H9 (cell line): ENCODE results near the gene PEPD. TPM values are rescaled to one million over a fixed set of nuclear protein-coding genes. Genes with fewer than 3 reads are reported as not detected.

Source experiments
- DNase-seq: peaks from one replicate; pipeline ENCODE4 v3.0.0-alpha.2; 2017
- H2AFZ ChIP-seq: one replicate; pipeline ENCODE4 v1.6.1; 2013; ENCODE audit warnings: mild to moderate bottlenecking, low read length, control low read depth, moderate library complexity
- H2AK5ac ChIP-seq: 2 replicates; pipeline ENCODE4 v1.6.1; 2013; ENCODE audit warnings: low read length, control low read depth, mixed read lengths; ENCODE audit not compliant: insufficient read length
- H2BK120ac ChIP-seq: one replicate; pipeline ENCODE4 v1.6.1; 2013; ENCODE audit warnings: low read depth, mild to moderate bottlenecking, low read length, control low read depth, inconsistent platforms; ENCODE audit not compliant: poor library complexity, severe bottlenecking
- H2BK12ac ChIP-seq: 2 replicates; pipeline ENCODE4 v1.6.1; 2013; ENCODE audit warnings: low read length, control low read depth, mixed read lengths, low read depth; ENCODE audit not compliant: insufficient read length
- H2BK15ac ChIP-seq: 2 replicates; pipeline ENCODE4 v1.6.1; 2013; ENCODE audit warnings: low read depth, low read length, control low read depth
- H2BK20ac ChIP-seq: one replicate; pipeline ENCODE4 v1.6.1; 2013; ENCODE audit warnings: low read depth, mild to moderate bottlenecking, low read length, control low read depth, inconsistent platforms; ENCODE audit not compliant: poor library complexity, severe bottlenecking
- H2BK5ac ChIP-seq: 2 replicates; pipeline ENCODE4 v1.6.1; 2013; ENCODE audit warnings: low read length, control low read depth, mixed read lengths; ENCODE audit not compliant: insufficient read length
- H3K14ac ChIP-seq: 2 replicates; pipeline ENCODE4 v1.6.1; 2013; ENCODE audit warnings: low read length, control low read depth; ENCODE audit not compliant: insufficient read depth
- H3K18ac ChIP-seq: 2 replicates; pipeline ENCODE4 v1.6.1; 2013; ENCODE audit warnings: low read depth, mild to moderate bottlenecking, mixed read lengths, low read length, control low read depth; ENCODE audit not compliant: insufficient read length
- H3K23ac ChIP-seq: 2 replicates; pipeline ENCODE4 v1.6.1; 2013; ENCODE audit warnings: low read length, control low read depth, mixed read lengths, low read depth; ENCODE audit not compliant: insufficient read length
- H3K23me2 ChIP-seq: 2 replicates; pipeline ENCODE4 v1.6.1; 2013; ENCODE audit warnings: low read depth, mild to moderate bottlenecking, mixed read lengths, low read length, control low read depth; ENCODE audit not compliant: insufficient read length, poor library complexity, severe bottlenecking
- H3K27ac ChIP-seq: 2 replicates; pipeline ENCODE4 v1.5.1; 2013; ENCODE audit warnings: low read length, control low read depth, mixed read lengths, low read depth; ENCODE audit not compliant: insufficient read length
- H3K27me3 ChIP-seq: 2 replicates; pipeline ENCODE4 v1.6.1; 2013; ENCODE audit warnings: low read length, control low read depth, inconsistent platforms; ENCODE audit not compliant: insufficient read depth
- H3K4ac ChIP-seq: 2 replicates; pipeline ENCODE4 v1.6.1; 2013; ENCODE audit warnings: low read depth, mild to moderate bottlenecking, control low read depth, inconsistent platforms, low read length, moderate library complexity
- H3K4me1 ChIP-seq: 2 replicates; pipeline ENCODE4 v1.6.1; 2013; ENCODE audit warnings: low read length, control low read depth, inconsistent platforms; ENCODE audit not compliant: insufficient read depth
- H3K4me2 ChIP-seq: 2 replicates; pipeline ENCODE4 v1.6.1; 2013; ENCODE audit warnings: low read length, control low read depth, mixed read lengths; ENCODE audit not compliant: insufficient read length, insufficient read depth
- H3K56ac ChIP-seq: 2 replicates; pipeline ENCODE4 v1.6.1; 2013; ENCODE audit warnings: low read depth, mild to moderate bottlenecking, mixed read lengths, low read length, control low read depth; ENCODE audit not compliant: insufficient read length
- H3K79me1 ChIP-seq: 2 replicates; pipeline ENCODE4 v1.6.1; 2013; ENCODE audit warnings: low read depth, mild to moderate bottlenecking, moderate library complexity, low read length, control low read depth, inconsistent platforms; ENCODE audit not compliant: insufficient read depth, poor library complexity, severe bottlenecking
- H3K79me2 ChIP-seq: 2 replicates; pipeline ENCODE4 v1.6.1; 2013; ENCODE audit warnings: low read length, control low read depth, inconsistent platforms; ENCODE audit not compliant: insufficient read depth
- H3K9ac ChIP-seq: 2 replicates; pipeline ENCODE4 v1.6.1; 2013; ENCODE audit warnings: low read length, control low read depth, mixed read lengths; ENCODE audit not compliant: insufficient read length; ENCODE audit errors: extremely low read depth
- H3K9me3 ChIP-seq: one replicate; pipeline ENCODE4 v1.6.1; 2013; ENCODE audit warnings: low read depth, low read length, inconsistent platforms; ENCODE audit not compliant: control insufficient read depth
- H3T11ph ChIP-seq: one replicate; pipeline ENCODE4 v1.6.1; 2013; ENCODE audit warnings: mild to moderate bottlenecking, low read length, control low read depth, inconsistent platforms
- H4K20me1 ChIP-seq: one replicate; pipeline ENCODE4 v1.6.1; 2013; ENCODE audit not compliant: control insufficient read depth, insufficient read length, insufficient read depth
- H4K5ac ChIP-seq: 2 replicates; pipeline ENCODE4 v1.6.1; 2013; ENCODE audit warnings: low read depth, mild to moderate bottlenecking, mixed read lengths, low read length, control low read depth; ENCODE audit not compliant: insufficient read length
- H4K8ac ChIP-seq: replicated peaks from 2 replicates; pipeline ENCODE4 v1.6.1; 2013; ENCODE audit warnings: low read length, control low read depth, mixed read lengths, low read depth; ENCODE audit not compliant: insufficient read length
- H4K91ac ChIP-seq: 2 replicates; pipeline ENCODE4 v1.6.1; 2013; ENCODE audit warnings: low read depth, mild to moderate bottlenecking, moderate library complexity, mixed read lengths, low read length, control low read depth; ENCODE audit not compliant: insufficient read length
- H3K27ac Mint-ChIP-seq, 3 experiments: 2 replicates in 2 of 3; 3 replicates in 1 of 3; pipeline ENCODE4 v1.8.0; 2020 to 2021; ENCODE audit warnings: mixed read lengths in 3 of 3, mild to moderate bottlenecking in 1 of 3, moderate library complexity in 1 of 3
- H3K27me3 Mint-ChIP-seq: 2 replicates; pipeline ENCODE4 v1.8.0; 2021; ENCODE audit warnings: low read depth, mild to moderate bottlenecking, moderate library complexity, mixed read lengths
- H3K36me3 Mint-ChIP-seq, 3 experiments: 2 replicates in 2 of 3; 3 replicates in 1 of 3; pipeline ENCODE4 v1.8.0; 2020 to 2021; ENCODE audit warnings: low read depth in 3 of 3, mixed read lengths in 3 of 3; ENCODE audit not compliant: insufficient read depth in 1 of 3
- H3K4me1 Mint-ChIP-seq, 2 experiments: 2 replicates each; pipeline ENCODE4 v1.8.0; 2020; ENCODE audit warnings: mixed read lengths in 2 of 2
- H3K4me3 Mint-ChIP-seq, 2 experiments: 2 replicates in 1 of 2; 3 replicates in 1 of 2; pipeline ENCODE4 v1.8.0; 2020 to 2021; ENCODE audit warnings: mild to moderate bottlenecking in 2 of 2, mixed read lengths in 2 of 2, moderate library complexity in 1 of 2
- H3K9me3 Mint-ChIP-seq, 2 experiments: 2 replicates in 1 of 2; 3 replicates in 1 of 2; pipeline ENCODE4 v1.8.0; 2020; ENCODE audit warnings: mild to moderate bottlenecking in 2 of 2, mixed read lengths in 2 of 2, moderate library complexity in 1 of 2
- whole genome bisulfite sequencing: extraction: QIAGEN DNeasy Blood & Tissue Kit; methylation state at CpG from one replicate; pipeline ENCODE4 v1.1.7; 2013; ENCODE audit warnings: missing lambda C conversion rate, low lambda C conversion rate, mixed read lengths; ENCODE audit not compliant: insufficient read length; ENCODE audit errors: extremely low coverage; 5-methylcytosine and 5-hydroxymethylcytosine counted together
- total RNA-seq: library from RNA; stranded (reverse); gene quantifications from 2 replicates; pipeline ENCODE4 v1.2.1, GENCODE V29; 2021
- TF ChIP-seq, protein P1 (sequence below): fragments of 200-600 bp; sonication (generic); conservative IDR thresholded peaks from 3 replicates; pipeline ENCODE4 v1.8.0; 2021; ENCODE audit warnings: antibody characterized with exemption, mild to moderate bottlenecking

PEPD gene
- total RNA-seq, 1 experiment from 2014 or later = 52.8 TPM

DNA sequence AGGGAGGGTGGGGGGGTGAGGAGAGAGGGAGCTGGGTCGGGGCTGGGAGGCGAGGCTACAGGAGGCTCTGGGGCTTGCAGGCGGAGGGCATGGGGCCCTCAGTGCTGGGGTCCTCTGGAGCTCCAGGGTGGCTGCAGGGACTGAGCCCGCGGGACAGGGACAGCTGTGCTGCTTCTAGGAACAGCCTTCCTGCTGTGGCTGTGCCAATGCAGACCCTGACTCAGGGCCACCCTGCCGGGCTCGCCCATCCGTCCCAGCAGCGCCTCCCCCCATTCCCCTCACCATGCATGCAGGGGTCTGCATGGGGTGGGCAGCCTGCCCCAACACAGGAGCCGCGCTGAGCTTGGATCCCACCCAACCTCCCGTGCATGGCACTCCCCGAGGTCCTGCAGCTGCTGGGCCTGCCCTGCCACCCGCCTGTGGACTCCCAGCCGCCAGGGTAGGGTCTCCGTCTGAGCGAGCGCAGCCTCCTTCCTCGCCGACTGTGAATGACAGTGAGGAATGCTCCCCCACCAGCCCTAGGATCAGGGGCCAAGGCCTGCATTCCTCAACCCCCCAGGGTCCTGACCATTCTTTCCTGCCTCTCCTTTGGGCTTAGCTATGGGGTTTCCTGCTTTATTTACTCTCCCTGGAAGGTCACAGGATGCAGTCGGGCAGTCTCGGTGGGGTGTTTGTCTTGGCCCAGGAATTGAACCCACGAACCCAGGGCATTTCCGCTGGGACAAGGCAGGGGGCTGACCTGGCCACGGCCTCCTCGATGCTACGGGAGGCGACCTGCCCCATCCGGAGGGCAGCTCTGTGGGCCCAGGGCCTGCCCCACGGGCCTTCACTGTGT is 124.7 kb downstream of the PEPD start:
- no peak overlapping the region for H3K27ac Mint-ChIP-seq
- H2AK5ac ChIP-seq = no peak overlapping the region
- no peak overlapping the region for H2BK20ac ChIP-seq
- no peak overlapping the region for H2BK12ac ChIP-seq
- H2BK15ac ChIP-seq = no peak overlapping the region
- WGBS = no CpG with 5 or more reads among the region's 30 CpGs
- H4K91ac ChIP-seq = no peak overlapping the region
- H3K23ac ChIP-seq = no peak overlapping the region
- DNase-seq = no peak
- H4K20me1 ChIP-seq = no peaks in the 10 kb centered on the region
- H2AFZ ChIP-seq = no peak overlapping the region
- H2BK120ac ChIP-seq = no peak overlapping the region
- no peak overlapping the region for H4K8ac ChIP-seq
- H3K36me3 Mint-ChIP-seq = no peaks in the 10 kb centered on the region; a peak in 1 of 7 replicates
- no peak overlapping the region for H4K5ac ChIP-seq
- no peak overlapping the region for H3K56ac ChIP-seq
- peaks cover 6 to 27% of the 10 kb centered on the region in 2 experiments; a peak in 2 of 4 replicates for H3K4me1 Mint-ChIP-seq
- H3K79me2 ChIP-seq = no peaks in the 10 kb centered on the region
- H3K4me2 ChIP-seq = no peak overlapping the region
- H3K14ac ChIP-seq = peak overlapping the region; percentile 4; the same call in 1 of the 2 replicates
- no peaks in the 10 kb centered on the region; the same call in 1 of the 2 replicates for H3K27me3 Mint-ChIP-seq
- no peaks in the 10 kb centered on the region for H3K9me3 Mint-ChIP-seq
- no peak overlapping the region for H3K4me3 Mint-ChIP-seq
- no peaks in the 10 kb centered on the region for H3K27me3 ChIP-seq
- H3K9me3 ChIP-seq = no peaks in the 10 kb centered on the region
- H3T11ph ChIP-seq = no peak overlapping the region
- H3K18ac ChIP-seq = no peak overlapping the region
- H3K79me1 ChIP-seq = no peaks in the 10 kb centered on the region
- H3K4me1 ChIP-seq = peaks cover 2% of the 10 kb centered on the region; the same call in 1 of the 2 replicates
- no peaks in the 10 kb centered on the region for H3K23me2 ChIP-seq
- H3K4ac ChIP-seq = no peak overlapping the region
- no peak overlapping the region for H3K9ac ChIP-seq
- no peak overlapping the region for H2BK5ac ChIP-seq
- no peak overlapping the region for H3K27ac ChIP-seq
- TF ChIP-seq, protein P1, sequence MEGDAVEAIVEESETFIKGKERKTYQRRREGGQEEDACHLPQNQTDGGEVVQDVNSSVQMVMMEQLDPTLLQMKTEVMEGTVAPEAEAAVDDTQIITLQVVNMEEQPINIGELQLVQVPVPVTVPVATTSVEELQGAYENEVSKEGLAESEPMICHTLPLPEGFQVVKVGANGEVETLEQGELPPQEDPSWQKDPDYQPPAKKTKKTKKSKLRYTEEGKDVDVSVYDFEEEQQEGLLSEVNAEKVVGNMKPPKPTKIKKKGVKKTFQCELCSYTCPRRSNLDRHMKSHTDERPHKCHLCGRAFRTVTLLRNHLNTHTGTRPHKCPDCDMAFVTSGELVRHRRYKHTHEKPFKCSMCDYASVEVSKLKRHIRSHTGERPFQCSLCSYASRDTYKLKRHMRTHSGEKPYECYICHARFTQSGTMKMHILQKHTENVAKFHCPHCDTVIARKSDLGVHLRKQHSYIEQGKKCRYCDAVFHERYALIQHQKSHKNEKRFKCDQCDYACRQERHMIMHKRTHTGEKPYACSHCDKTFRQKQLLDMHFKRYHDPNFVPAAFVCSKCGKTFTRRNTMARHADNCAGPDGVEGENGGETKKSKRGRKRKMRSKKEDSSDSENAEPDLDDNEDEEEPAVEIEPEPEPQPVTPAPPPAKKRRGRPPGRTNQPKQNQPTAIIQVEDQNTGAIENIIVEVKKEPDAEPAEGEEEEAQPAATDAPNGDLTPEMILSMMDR = no peak
